GM23248 (cell line): ENCODE results near the gene PLIN5.

ENCODE experiments used
- EZH2 ChIP-seq: fragments of 200-600 bp; sonication (generic); IDR thresholded peaks from 2 replicates; pipeline ENCODE4 v1.6.1; 2018; ENCODE audit warnings: antibody characterized with exemption, mild to moderate bottlenecking; ENCODE audit not compliant: insufficient read depth, poor library complexity, severe bottlenecking
- EZH2phosphoT487 ChIP-seq: fragments of 200-600 bp; sonication (generic); IDR thresholded peaks from 2 replicates; pipeline ENCODE4 v1.6.1; 2018; ENCODE audit warnings: antibody characterized with exemption, moderate library complexity, mild to moderate bottlenecking, low read depth; ENCODE audit not compliant: insufficient read depth

GRCh38 chr19:4566402-4567051, 31.5 kb upstream of the PLIN5 start:
- TF ChIP-seq EZH2 (no peak), EZH2phosphoT487 (no peak)
